AG04450 (cell line): ENCODE measurements around the gene DSCAML1. TPM values are rescaled to one million over a fixed set of nuclear protein-coding genes. Genes with fewer than 3 reads are reported as not detected.

Source experiments
- CTCF ChIA-PET: fragments of 300-600, 350-600 bp; formaldehyde crosslinking; extraction: SDS; loops from one replicate; lab custom pipeline; 2022; ENCODE audit warnings: antibody characterized with exemption, inconsistent platforms; lab: Charles Lee
- POLR2A ChIA-PET: fragments of 350-600 bp; formaldehyde crosslinking; extraction: SDS; loops from one replicate; lab custom pipeline; 2021; ENCODE audit warnings: antibody characterized with exemption, inconsistent platforms; lab: Yijun Ruan, JAX
- DNase-seq: peaks from one replicate; pipeline ENCODE4 v3.0.0-alpha.2; 2011; ENCODE audit warnings: low read depth, low spot score
- H3K27ac ChIP-seq: one replicate; pipeline ENCODE4 v1.5.1; 2012; ENCODE audit warnings: low read depth, low read length, control low read depth
- H3K27me3 ChIP-seq: one replicate; pipeline ENCODE4 v1.6.0; 2012; ENCODE audit warnings: low read length; ENCODE audit not compliant: control insufficient read depth, insufficient read depth
- H3K4me3 ChIP-seq: 2 replicates; pipeline ENCODE4 v1.5.1; 2011; ENCODE audit warnings: mild to moderate bottlenecking, low read depth, low read length, control low read depth
- H3K9me3 ChIP-seq: 2 replicates; pipeline ENCODE4 v1.5.1; 2012; ENCODE audit warnings: low read length; ENCODE audit not compliant: control insufficient read depth, insufficient read depth
- CTCF ChIP-seq: IDR thresholded peaks from 2 replicates; pipeline ENCODE4 v1.5.1; 2011; ENCODE audit warnings: low read depth, low read length, control low read depth, inconsistent platforms
- polyA plus RNA-seq: library from polyadenylated mRNA; depleted of rRNA; stranded (reverse); fragments of >200 nt; gene quantifications from 2 replicates; pipeline ENCODE4 v1.2.3, GENCODE V29; 2011

DSCAML1 gene
- polyA plus RNA-seq, 1 experiment = not detected

GRCh38 chr11:117417342-117417741 lies 379.7 kb downstream of the DSCAML1 start:
- CTCF ChIA-PET = interaction anchor here (8.2 kb wide), 1 partner anchor 9 kb away, joined by 74 read pairs; no protein-coding TSS in a partner anchor
- DNase-seq = no peak

GRCh38 chr11:117415358-117415896 lies 381.6 kb downstream of the DSCAML1 start:
- Histone ChIP-seq H3K4me3 (no peak overlapping the region), H3K27ac (no peak overlapping the region), H3K27me3 (peaks cover 2% of the 10 kb centered on the region), H3K9me3 (no peaks in the 10 kb centered on the region)
- TF ChIP-seq CTCF = no peak
- POLR2A ChIA-PET = no interaction called here
- no peak for DNase-seq
- CTCF ChIA-PET = interaction anchor here (8.2 kb wide), 1 partner anchor 10 kb away, joined by 74 read pairs; no protein-coding TSS in a partner anchor

More at GRCh38 chr11:117417342-117417741, 379.7 kb downstream of the DSCAML1 start:
- TF ChIP-seq CTCF = no peak
- H3K9me3 ChIP-seq = no peaks in the 10 kb centered on the region
- H3K4me3 ChIP-seq = no peak overlapping the region
- POLR2A ChIA-PET = no interaction called here
- no peak overlapping the region for H3K27ac ChIP-seq
- peaks cover 4% of the 10 kb centered on the region for H3K27me3 ChIP-seq

- CTCF ChIA-PET = interaction anchor here (8.2 kb wide), 1 partner anchor 11 kb away, joined by 74 read pairs; no protein-coding TSS in a partner anchor
- POLR2A ChIA-PET = no interaction called here
Measured at GRCh38 chr11:117414724-117415123, 382.3 kb downstream of the DSCAML1 start.

GRCh38 chr11:117413616-117414015 lies 383.4 kb downstream of the DSCAML1 start:
- ChIA-PET CTCF (interaction anchor here (8.2 kb wide), 1 partner anchor 12 kb away, joined by 74 read pairs; no protein-coding TSS in a partner anchor), POLR2A (no interaction called here)
- no peak for DNase-seq
- Histone ChIP-seq H3K27me3 (peaks cover 2% of the 10 kb centered on the region), H3K4me3 (no peak overlapping the region), H3K27ac (no peak overlapping the region), H3K9me3 (no peaks in the 10 kb centered on the region)
- no peak for TF ChIP-seq CTCF

More at GRCh38 chr11:117414724-117415123, 382.3 kb downstream of the DSCAML1 start:
- H3K9me3 ChIP-seq = no peaks in the 10 kb centered on the region
- no peak overlapping the region for H3K27ac ChIP-seq
- TF ChIP-seq CTCF = no peak
- no peak for DNase-seq
- peaks cover 2% of the 10 kb centered on the region for H3K27me3 ChIP-seq
- H3K4me3 ChIP-seq = no peak overlapping the region

GRCh38 chr11:117412653-117413275 lies 384.3 kb downstream of the DSCAML1 start:
- ChIA-PET POLR2A (interaction anchor here (0.6 kb wide), 1 partner anchor 998 kb away, joined by 4 read pairs; no protein-coding TSS in a partner anchor), CTCF (interaction anchor here (8.2 kb wide), 1 partner anchor 13 kb away, joined by 74 read pairs; no protein-coding TSS in a partner anchor)
- Histone ChIP-seq H3K27me3 (no peaks in the 10 kb centered on the region), H3K9me3 (no peaks in the 10 kb centered on the region), H3K4me3 (no peak overlapping the region), H3K27ac (no peak overlapping the region)
- DNase-seq = no peak
- TF ChIP-seq CTCF = no peak
